Measurements from ENCODE around the gene HAO1. TPM values are rescaled to one million over a fixed set of nuclear protein-coding genes. Genes with fewer than 3 reads are reported as not detected.

HAO1 gene
- total RNA-seq, 1 donor from 2014 or later: not detected

- Histone ChIP-seq H3F3A (ENCODE audit: low read depth) (no peaks in the 10 kb centered on the region), H3K27ac (no peak overlapping the region), H3K36me3 (no peaks in the 10 kb centered on the region), H3K27me3 (no peaks in the 10 kb centered on the region), H3K4me3 (no peak overlapping the region), H3K9me3 (ENCODE audit: low read depth) (no peaks in the 10 kb centered on the region), H2AFZ (replicated peaks) (no peak overlapping the region), H3K4me2 (no peak overlapping the region), H3K4me1 (peaks cover 4% of the 10 kb centered on the region), H4K20me1 (ENCODE audit: low read depth) (no peaks in the 10 kb centered on the region), H3K79me2 (ENCODE audit: low read depth) (no peaks in the 10 kb centered on the region), H3K9ac (no peak overlapping the region)
- Mint-ChIP-seq H3K4me3 (no peak overlapping the region), H3K9me3 (no peaks in the 10 kb centered on the region), H3K27me3 (ENCODE audit: insufficient read depth, low read depth) (no peaks in the 10 kb centered on the region), H3K4me1 (peaks cover 3% of the 10 kb centered on the region), H3K36me3 (no peaks in the 10 kb centered on the region), H3K27ac (no peak overlapping the region)
- TF ChIP-seq EZH2 (IDR thresholded peaks at IDR 0.05): no peak
- no peak for TF ChIP-seq CTCF (IDR thresholded peaks at IDR 0.05)
- TF ChIP-seq EZH2phosphoT487 (IDR thresholded peaks at IDR 0.05): no peak
- DNase-seq (ENCODE audit: low spot score): no peak
These were observed 9.9 kb downstream of the HAO1 start for GRCh38 chr20:7930343-7930742.

GRCh38 chr20:7926767-7927166 lies 13.5 kb downstream of the HAO1 start:
- Histone ChIP-seq H3K9ac (no peak overlapping the region), H3K79me2 (ENCODE audit: low read depth) (no peaks in the 10 kb centered on the region), H3F3A (ENCODE audit: low read depth) (no peaks in the 10 kb centered on the region), H3K27me3 (no peaks in the 10 kb centered on the region), H4K20me1 (ENCODE audit: low read depth) (no peaks in the 10 kb centered on the region), H3K27ac (no peak overlapping the region), H3K36me3 (no peaks in the 10 kb centered on the region), H3K4me3 (no peak overlapping the region), H3K9me3 (ENCODE audit: low read depth) (no peaks in the 10 kb centered on the region), H2AFZ (replicated peaks) (no peak overlapping the region), H3K4me2 (no peak overlapping the region), H3K4me1 (no peaks in the 10 kb centered on the region)
- no peaks in the 10 kb centered on the region for H3K4me1 Mint-ChIP-seq
- no peaks in the 10 kb centered on the region for H3K36me3 Mint-ChIP-seq
- peak; percentile 28 for DNase-seq (ENCODE audit: low spot score)
- H3K4me3 Mint-ChIP-seq: no peak overlapping the region
- no peak overlapping the region for H3K27ac Mint-ChIP-seq
- H3K9me3 Mint-ChIP-seq: no peaks in the 10 kb centered on the region
- no peaks in the 10 kb centered on the region for H3K27me3 Mint-ChIP-seq (ENCODE audit: insufficient read depth, low read depth)
- peak; percentile 71 for TF ChIP-seq CTCF (IDR thresholded peaks at IDR 0.05)
- TF ChIP-seq EZH2 (IDR thresholded peaks at IDR 0.05): no peak

GRCh38 chr20:7926323-7926722 lies 13.9 kb downstream of the HAO1 start:
- Histone ChIP-seq H3F3A (ENCODE audit: low read depth) (no peaks in the 10 kb centered on the region), H3K4me3 (no peak overlapping the region), H3K79me2 (ENCODE audit: low read depth) (no peaks in the 10 kb centered on the region), H2AFZ (replicated peaks) (no peak overlapping the region), H3K36me3 (no peaks in the 10 kb centered on the region), H3K27ac (no peak overlapping the region), H4K20me1 (ENCODE audit: low read depth) (no peaks in the 10 kb centered on the region), H3K4me2 (no peak overlapping the region), H3K9ac (no peak overlapping the region), H3K9me3 (ENCODE audit: low read depth) (no peaks in the 10 kb centered on the region), H3K27me3 (no peaks in the 10 kb centered on the region), H3K4me1 (no peaks in the 10 kb centered on the region)
- Mint-ChIP-seq H3K4me3 (no peak overlapping the region), H3K27ac (no peak overlapping the region), H3K9me3 (no peaks in the 10 kb centered on the region), H3K36me3 (no peaks in the 10 kb centered on the region), H3K4me1 (no peaks in the 10 kb centered on the region), H3K27me3 (ENCODE audit: insufficient read depth, low read depth) (no peaks in the 10 kb centered on the region)
- TF ChIP-seq EZH2phosphoT487 (IDR thresholded peaks at IDR 0.05): no peak
- TF ChIP-seq EZH2 (IDR thresholded peaks at IDR 0.05): no peak
- no peak for TF ChIP-seq CTCF (IDR thresholded peaks at IDR 0.05)
- no peak for DNase-seq (ENCODE audit: low spot score)

GRCh38 chr20:7924692-7925091 lies 15.6 kb downstream of the HAO1 start:
- Histone ChIP-seq H3K4me3 (no peak overlapping the region), H3K9me3 (ENCODE audit: low read depth) (no peaks in the 10 kb centered on the region), H3K79me2 (ENCODE audit: low read depth) (no peaks in the 10 kb centered on the region), H3F3A (ENCODE audit: low read depth) (no peaks in the 10 kb centered on the region), H4K20me1 (ENCODE audit: low read depth) (no peaks in the 10 kb centered on the region), H3K4me1 (no peaks in the 10 kb centered on the region), H2AFZ (replicated peaks) (no peak overlapping the region), H3K4me2 (no peak overlapping the region), H3K9ac (no peak overlapping the region), H3K27me3 (no peaks in the 10 kb centered on the region), H3K36me3 (no peaks in the 10 kb centered on the region), H3K27ac (no peak overlapping the region)
- Mint-ChIP-seq H3K9me3 (no peaks in the 10 kb centered on the region), H3K4me1 (no peaks in the 10 kb centered on the region), H3K27me3 (ENCODE audit: insufficient read depth, low read depth) (no peaks in the 10 kb centered on the region), H3K36me3 (no peaks in the 10 kb centered on the region), H3K4me3 (no peak overlapping the region), H3K27ac (no peak overlapping the region)
- no peak for DNase-seq (ENCODE audit: low spot score)
- no peak for TF ChIP-seq EZH2phosphoT487 (IDR thresholded peaks at IDR 0.05)
- TF ChIP-seq EZH2 (IDR thresholded peaks at IDR 0.05): no peak
- TF ChIP-seq CTCF (IDR thresholded peaks at IDR 0.05): no peak
